Lung (tissue), 12 donors: ENCODE measurements around the gene DAZAP1. TPM values are rescaled to one million over a fixed set of nuclear protein-coding genes. Genes with fewer than 3 reads are reported as not detected.

ENCODE experiments used
- ATAC-seq: fragments of 200-7000 bp; cut with Tn5 transposase; one replicate; pipeline ENCODE4 v1.9.1; 2020; ENCODE audit warnings: moderate number of reproducible peaks; ENCODE audit not compliant: insufficient read depth, low FRiP score
- DNase-seq, 3 donors: peaks; one replicate each; pipeline ENCODE4 v3.0.0-alpha.2; 2013 to 2017
- H3K27ac ChIP-seq, 2 donors: one replicate each; pipeline ENCODE4 v1.5.1; 2013; ENCODE audit warnings: mild to moderate bottlenecking in 2 of 2, moderate library complexity in 2 of 2, control low read depth in 1 of 2, inconsistent platforms in 1 of 2, low read depth in 1 of 2, low read length in 1 of 2
- H3K27me3 ChIP-seq, 3 donors: one replicate each; pipeline ENCODE4 v1.5.1; 2013; ENCODE audit warnings: low read length in 2 of 3; ENCODE audit not compliant: control insufficient read depth in 3 of 3, insufficient read depth in 3 of 3
- H3K36me3 ChIP-seq, 4 donors: one replicate each; pipeline ENCODE4 v1.5.1; 2013; ENCODE audit warnings: low read length in 4 of 4, mild to moderate bottlenecking in 1 of 4, moderate library complexity in 1 of 4; ENCODE audit not compliant: control insufficient read depth in 4 of 4, insufficient read depth in 4 of 4
- H3K4me1 ChIP-seq, 5 donors: one replicate each; pipeline ENCODE4 v1.5.1; 2013; ENCODE audit warnings: low read length in 5 of 5, mild to moderate bottlenecking in 2 of 5, moderate library complexity in 1 of 5; ENCODE audit not compliant: control insufficient read depth in 5 of 5, insufficient read depth in 5 of 5
- H3K4me3 ChIP-seq: one replicate; pipeline ENCODE4 v1.5.1; 2013; ENCODE audit warnings: mild to moderate bottlenecking, control low read depth, moderate library complexity
- H3K9ac ChIP-seq, 2 donors: one replicate each; pipeline ENCODE4 v1.5.1; 2013; ENCODE audit warnings: low read length in 2 of 2, control low read depth in 1 of 2; ENCODE audit not compliant: insufficient read depth in 1 of 2
- H3K9me3 ChIP-seq, 4 donors: one replicate each; pipeline ENCODE4 v1.5.1; 2013; ENCODE audit warnings: low read length in 3 of 4, mild to moderate bottlenecking in 1 of 4, moderate library complexity in 1 of 4; ENCODE audit not compliant: control insufficient read depth in 4 of 4, insufficient read depth in 3 of 4
- WGBS, 2 donors: extraction: QIAGEN DNeasy Blood & Tissue Kit; methylation state at CpG; one replicate each; pipeline ENCODE4 v1.1.7; 2013; 5-methylcytosine and 5-hydroxymethylcytosine counted together
- polyA plus RNA-seq, 2 donors: library from polyadenylated mRNA; stranded (reverse); fragments of 200-250 nt; gene quantifications; one replicate each; pipeline ENCODE4 v1.2.1, GENCODE V29; 2013
- total RNA-seq, 2 donors: library from RNA; depleted of rRNA in 1 of 2; stranded (reverse); fragments of >200 nt in 1 of 2; gene quantifications; one replicate each; pipeline ENCODE4 v1.2.1, GENCODE V29; 2014 to 2021
- TF ChIP-seq, protein P1 (sequence below): IDR thresholded peaks from 2 replicates; pipeline ENCODE4 v1.5.1; 2012; ENCODE audit warnings: mild to moderate bottlenecking; ENCODE audit errors: control extremely low read depth, extremely low read depth
- donor health status: control.
- donor health status: control.
- donor health status: Bipolar disorder and iron deficiency.
- donor health status: healthy.
- donor health status: DM: yes; HTN: yes; CAD: no.

DAZAP1 gene
- total and polyA plus RNA-seq, 4 donors = 61.4 to 125 (median 80.1) TPM

DNA sequence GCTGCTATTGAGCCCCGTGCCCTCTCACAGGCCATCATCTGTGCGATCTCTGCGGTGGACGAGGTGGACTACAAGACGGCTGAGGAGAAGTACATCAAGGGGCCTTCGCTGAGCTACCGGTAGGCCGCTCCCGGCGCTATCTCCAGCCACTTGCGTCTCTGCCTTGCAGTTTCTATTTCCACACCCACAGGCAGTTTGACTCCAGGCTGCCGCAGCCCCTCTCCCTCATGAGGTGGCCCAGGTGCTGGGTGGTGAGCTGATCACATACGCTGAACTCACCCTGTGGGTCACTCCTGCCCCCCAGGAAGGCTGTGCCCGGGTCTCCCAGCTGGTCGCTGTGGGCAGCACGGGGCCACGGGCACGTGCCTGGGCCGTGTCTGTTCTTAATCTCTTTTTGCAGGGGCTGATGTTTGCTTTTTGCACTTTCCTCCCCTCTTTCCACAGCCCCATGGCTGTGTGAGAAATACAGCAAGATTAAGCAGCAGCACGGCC, 34.3 kb upstream of the DAZAP1 start:
- TF ChIP-seq, protein P1, sequence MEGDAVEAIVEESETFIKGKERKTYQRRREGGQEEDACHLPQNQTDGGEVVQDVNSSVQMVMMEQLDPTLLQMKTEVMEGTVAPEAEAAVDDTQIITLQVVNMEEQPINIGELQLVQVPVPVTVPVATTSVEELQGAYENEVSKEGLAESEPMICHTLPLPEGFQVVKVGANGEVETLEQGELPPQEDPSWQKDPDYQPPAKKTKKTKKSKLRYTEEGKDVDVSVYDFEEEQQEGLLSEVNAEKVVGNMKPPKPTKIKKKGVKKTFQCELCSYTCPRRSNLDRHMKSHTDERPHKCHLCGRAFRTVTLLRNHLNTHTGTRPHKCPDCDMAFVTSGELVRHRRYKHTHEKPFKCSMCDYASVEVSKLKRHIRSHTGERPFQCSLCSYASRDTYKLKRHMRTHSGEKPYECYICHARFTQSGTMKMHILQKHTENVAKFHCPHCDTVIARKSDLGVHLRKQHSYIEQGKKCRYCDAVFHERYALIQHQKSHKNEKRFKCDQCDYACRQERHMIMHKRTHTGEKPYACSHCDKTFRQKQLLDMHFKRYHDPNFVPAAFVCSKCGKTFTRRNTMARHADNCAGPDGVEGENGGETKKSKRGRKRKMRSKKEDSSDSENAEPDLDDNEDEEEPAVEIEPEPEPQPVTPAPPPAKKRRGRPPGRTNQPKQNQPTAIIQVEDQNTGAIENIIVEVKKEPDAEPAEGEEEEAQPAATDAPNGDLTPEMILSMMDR = no peak
- Histone ChIP-seq H3K9ac (no peak overlapping the region), H3K9me3 (no peaks in the 10 kb centered on the region), H3K4me3 (no peak overlapping the region), H3K4me1 (peaks cover 0 to 9% (median 0%) of the 10 kb centered on the region in 5 donors), H3K27me3 (no peaks in the 10 kb centered on the region), H3K27ac (peak overlapping the region in 1 of 2 donors; percentile 66), H3K36me3 (peaks cover 9 to 60% (median 21%) of the 10 kb centered on the region in 4 donors)
- no peak for DNase-seq
- ATAC-seq = no peak
- 85 to 90% methylated on average over 20 of the region's 20 CpGs for WGBS, 2 donors

DNA sequence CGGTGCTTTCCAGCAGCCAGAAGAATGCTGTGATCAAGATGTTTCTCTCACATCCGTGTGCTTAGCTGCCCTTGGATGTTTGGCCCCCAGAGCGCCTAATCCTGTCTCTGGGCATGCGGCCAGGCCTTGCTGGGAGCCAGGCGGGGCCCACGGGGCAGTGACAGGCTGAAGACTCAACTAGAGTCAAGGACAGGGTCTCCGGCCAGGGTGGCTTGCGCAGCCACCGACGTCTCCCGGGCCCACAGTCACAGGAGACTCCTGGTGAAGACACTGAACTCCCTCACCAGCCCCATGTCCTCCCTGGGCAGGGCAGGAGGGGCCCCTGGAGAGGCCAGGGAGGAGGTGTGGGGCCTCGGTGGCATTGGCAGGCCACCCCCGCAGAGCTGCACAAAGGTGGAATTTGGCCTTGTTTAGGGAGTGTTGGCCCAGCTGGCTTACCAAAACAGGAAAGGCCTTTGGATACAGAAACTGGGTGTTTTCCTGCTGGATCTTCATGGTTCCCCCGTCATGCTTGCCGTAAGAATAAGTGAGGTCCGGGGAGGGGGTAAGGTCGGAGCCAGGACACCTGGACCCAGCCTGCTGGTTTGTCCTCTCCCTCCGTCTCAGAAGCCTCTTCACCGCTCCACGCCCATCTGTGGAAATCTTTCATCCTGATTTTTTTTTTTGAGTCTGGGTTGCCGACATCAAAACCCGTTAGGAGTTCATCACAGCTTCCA, 33.7 kb upstream of the DAZAP1 start:
- ATAC-seq (no peak), DNase-seq (peak in 2 of 3 donors; percentile 46 to 55)
- TF ChIP-seq, protein P1 = no peak
- H3K9ac ChIP-seq = no peak overlapping the region
- no peak overlapping the region for H3K4me3 ChIP-seq
- H3K9me3 ChIP-seq = no peaks in the 10 kb centered on the region
- peaks cover 0 to 9% (median 0%) of the 10 kb centered on the region in 5 donors for H3K4me1 ChIP-seq
- peaks cover 9 to 58% (median 21%) of the 10 kb centered on the region in 4 donors for H3K36me3 ChIP-seq
- peak overlapping the region; percentile 47 to 66 for H3K27ac ChIP-seq
- no peaks in the 10 kb centered on the region for H3K27me3 ChIP-seq
- 68 to 81% methylated on average over 22 of the region's 22 CpGs for WGBS, 2 donors

DNA sequence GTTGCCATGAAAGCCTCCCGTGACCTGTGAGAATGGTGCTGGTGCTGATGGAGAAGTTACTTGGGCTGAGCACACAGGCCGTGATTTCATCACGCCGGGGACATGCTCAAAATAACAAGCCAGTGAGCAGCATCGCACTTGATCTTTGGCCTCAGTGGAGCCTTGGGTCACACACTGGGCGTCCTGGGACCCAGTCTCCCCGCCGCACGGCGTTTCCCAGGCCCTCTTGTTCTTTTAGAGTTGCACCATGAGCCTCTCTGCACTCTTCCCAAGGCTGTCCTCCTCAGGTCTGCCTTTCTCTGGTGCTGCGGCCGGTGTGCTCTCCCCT, 33.2 kb upstream of the DAZAP1 start:
- peak overlapping the region in 1 of 2 donors; percentile 66 for H3K27ac ChIP-seq
- H3K36me3 ChIP-seq = peaks cover 9 to 55% (median 21%) of the 10 kb centered on the region in 4 donors
- H3K9ac ChIP-seq = no peak overlapping the region
- WGBS, 2 donors = 76 to 96% methylated on average over 11 to 12 of the region's 12 CpGs
- no peak for ATAC-seq
- no peaks in the 10 kb centered on the region for H3K27me3 ChIP-seq
- no peaks in the 10 kb centered on the region for H3K9me3 ChIP-seq
- TF ChIP-seq, protein P1 = no peak
- no peak for DNase-seq
- peaks cover 0 to 9% (median 0%) of the 10 kb centered on the region in 5 donors for H3K4me1 ChIP-seq
- H3K4me3 ChIP-seq = no peak overlapping the region
